PC-9 (cell line): ENCODE data around the gene CEP192.

Source experiments
- EZH2 ChIP-seq: fragments of 200-600 bp; sonication (generic); IDR thresholded peaks from 2 replicates; pipeline ENCODE4 v1.8.0; 2017; ENCODE audit warnings: antibody characterized with exemption, low read depth
- TF ChIP-seq, protein P1 (sequence below): fragments of 200-600 bp; sonication (generic); conservative IDR thresholded peaks from 2 replicates; pipeline ENCODE4 v1.6.1; 2017; ENCODE audit warnings: mixed run types, antibody characterized with exemption, mild to moderate bottlenecking, moderate library complexity

DNA sequence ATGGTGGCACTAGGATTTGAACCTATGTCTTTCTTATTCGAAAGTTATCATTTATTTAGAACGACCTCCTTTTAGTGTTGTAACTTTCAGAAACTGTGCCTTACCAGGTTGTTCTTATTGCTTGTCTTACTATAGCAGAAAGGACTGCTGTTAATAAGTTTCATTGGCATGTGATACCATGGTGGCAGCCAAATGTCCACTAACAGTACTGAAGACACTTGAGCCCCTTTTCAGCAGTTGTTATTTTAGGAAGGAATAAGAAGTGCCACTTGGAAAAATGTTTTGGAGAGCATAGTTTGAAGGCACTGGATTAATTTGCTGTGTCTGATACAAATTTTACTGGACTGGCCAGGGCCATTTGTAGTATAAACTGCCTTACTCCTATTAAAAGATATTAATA lies 37.7 kb downstream of the CEP192 start:
- TF ChIP-seq, protein P1, sequence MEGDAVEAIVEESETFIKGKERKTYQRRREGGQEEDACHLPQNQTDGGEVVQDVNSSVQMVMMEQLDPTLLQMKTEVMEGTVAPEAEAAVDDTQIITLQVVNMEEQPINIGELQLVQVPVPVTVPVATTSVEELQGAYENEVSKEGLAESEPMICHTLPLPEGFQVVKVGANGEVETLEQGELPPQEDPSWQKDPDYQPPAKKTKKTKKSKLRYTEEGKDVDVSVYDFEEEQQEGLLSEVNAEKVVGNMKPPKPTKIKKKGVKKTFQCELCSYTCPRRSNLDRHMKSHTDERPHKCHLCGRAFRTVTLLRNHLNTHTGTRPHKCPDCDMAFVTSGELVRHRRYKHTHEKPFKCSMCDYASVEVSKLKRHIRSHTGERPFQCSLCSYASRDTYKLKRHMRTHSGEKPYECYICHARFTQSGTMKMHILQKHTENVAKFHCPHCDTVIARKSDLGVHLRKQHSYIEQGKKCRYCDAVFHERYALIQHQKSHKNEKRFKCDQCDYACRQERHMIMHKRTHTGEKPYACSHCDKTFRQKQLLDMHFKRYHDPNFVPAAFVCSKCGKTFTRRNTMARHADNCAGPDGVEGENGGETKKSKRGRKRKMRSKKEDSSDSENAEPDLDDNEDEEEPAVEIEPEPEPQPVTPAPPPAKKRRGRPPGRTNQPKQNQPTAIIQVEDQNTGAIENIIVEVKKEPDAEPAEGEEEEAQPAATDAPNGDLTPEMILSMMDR, result no peak
- no peak for TF ChIP-seq EZH2
